ENCODE results near the gene SCGB1C2. TPM values are rescaled to one million over a fixed set of nuclear protein-coding genes. Genes with fewer than 3 reads are reported as not detected.

Gene SCGB1C2
- total RNA-seq, 1 donor from 2014 or later, result not detected

DNA sequence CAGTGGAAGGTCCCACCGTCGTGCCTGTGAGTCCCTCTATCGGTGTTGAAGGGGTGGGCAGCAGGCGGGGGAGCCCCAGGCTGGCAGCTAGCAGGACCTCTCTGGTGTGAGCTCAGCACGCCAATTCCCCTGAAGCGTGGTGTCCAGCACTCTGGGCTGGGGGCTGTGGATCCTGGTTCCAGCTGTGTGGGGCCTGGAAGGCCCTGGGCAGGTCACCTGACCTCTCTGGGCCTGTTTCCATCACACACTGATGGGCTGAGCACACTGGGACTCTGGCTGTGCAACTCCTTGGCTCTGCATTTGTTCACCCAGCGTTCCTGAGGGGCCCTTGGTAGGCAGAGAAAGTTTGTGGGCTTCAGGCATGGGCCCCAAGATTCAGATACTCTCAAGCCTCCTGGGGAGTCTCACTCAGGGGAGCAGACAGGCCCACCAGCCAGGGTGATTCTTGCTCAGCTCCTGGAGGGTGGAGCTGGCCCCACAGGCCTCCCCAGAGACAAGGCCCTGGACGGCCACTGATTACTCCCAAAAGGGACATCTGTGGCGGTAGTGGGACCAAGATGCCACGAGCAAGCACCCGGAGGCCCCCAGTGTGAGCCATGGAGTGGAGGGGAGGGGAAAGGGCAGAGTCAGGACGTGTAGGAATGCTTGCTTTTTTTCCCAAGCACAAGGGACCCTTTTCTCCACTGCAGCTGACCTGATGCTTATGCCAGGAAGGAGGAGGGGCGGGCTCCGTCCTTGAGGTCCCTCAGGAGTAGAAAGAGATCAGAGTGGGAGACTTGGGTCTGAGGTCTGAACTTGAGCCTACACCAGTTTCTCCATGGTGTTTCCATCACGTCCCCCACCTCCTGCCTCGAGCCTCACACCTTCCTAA lies 8.5 kb downstream of the SCGB1C2 start:
- no peak for DNase-seq (ENCODE audit: extremely low spot score in 2 of 2)
- Histone ChIP-seq H3K9me3 (no peaks in the 10 kb centered on the region), H3K27ac (no peak overlapping the region), H3K27me3 (no peaks in the 10 kb centered on the region), H3K4me3 (no peak overlapping the region), H3K36me3 (no peaks in the 10 kb centered on the region), H3K4me1 (no peaks in the 10 kb centered on the region)
- TF ChIP-seq, protein P1, sequence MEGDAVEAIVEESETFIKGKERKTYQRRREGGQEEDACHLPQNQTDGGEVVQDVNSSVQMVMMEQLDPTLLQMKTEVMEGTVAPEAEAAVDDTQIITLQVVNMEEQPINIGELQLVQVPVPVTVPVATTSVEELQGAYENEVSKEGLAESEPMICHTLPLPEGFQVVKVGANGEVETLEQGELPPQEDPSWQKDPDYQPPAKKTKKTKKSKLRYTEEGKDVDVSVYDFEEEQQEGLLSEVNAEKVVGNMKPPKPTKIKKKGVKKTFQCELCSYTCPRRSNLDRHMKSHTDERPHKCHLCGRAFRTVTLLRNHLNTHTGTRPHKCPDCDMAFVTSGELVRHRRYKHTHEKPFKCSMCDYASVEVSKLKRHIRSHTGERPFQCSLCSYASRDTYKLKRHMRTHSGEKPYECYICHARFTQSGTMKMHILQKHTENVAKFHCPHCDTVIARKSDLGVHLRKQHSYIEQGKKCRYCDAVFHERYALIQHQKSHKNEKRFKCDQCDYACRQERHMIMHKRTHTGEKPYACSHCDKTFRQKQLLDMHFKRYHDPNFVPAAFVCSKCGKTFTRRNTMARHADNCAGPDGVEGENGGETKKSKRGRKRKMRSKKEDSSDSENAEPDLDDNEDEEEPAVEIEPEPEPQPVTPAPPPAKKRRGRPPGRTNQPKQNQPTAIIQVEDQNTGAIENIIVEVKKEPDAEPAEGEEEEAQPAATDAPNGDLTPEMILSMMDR (IDR thresholded peaks at IDR 0.05), result no peak
- peak in 1 of 2 donors; percentile 14 for TF ChIP-seq POLR2AphosphoS5 (IDR thresholded peaks at IDR 0.05; ENCODE audit: insufficient read depth in 1 of 2, low read depth in 1 of 2)
- intact Hi-C loops (cut with DNase I), result no loop called here

DNA sequence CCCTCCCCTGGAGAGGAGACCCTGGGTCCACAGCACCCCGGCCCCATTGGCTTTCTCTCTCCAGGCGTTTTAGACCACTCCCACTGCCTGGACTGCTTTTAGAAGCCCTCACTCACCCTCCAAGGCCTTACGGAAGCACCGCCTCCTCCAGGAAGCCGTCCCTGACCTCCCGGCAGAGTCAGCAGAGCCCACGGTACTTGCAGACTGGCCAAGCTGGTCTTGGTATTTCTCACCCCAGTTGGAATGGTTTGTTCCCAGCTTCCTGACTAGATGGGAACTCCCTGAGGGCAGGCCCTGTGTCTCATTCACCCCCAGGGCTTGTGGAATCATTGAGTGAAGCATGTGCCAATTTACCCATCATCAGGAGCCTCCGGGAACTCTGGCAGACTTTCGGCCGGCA lies 9.2 kb downstream of the SCGB1C2 start:
- Histone ChIP-seq H3K36me3 (no peaks in the 10 kb centered on the region), H3K4me1 (no peaks in the 10 kb centered on the region), H3K4me3 (no peak overlapping the region), H3K27ac (no peak overlapping the region), H3K27me3 (no peaks in the 10 kb centered on the region), H3K9me3 (no peaks in the 10 kb centered on the region)
- TF ChIP-seq POLR2AphosphoS5 (IDR thresholded peaks at IDR 0.05; ENCODE audit: insufficient read depth in 1 of 2, low read depth in 1 of 2), result no peak
- no peak for TF ChIP-seq POLR2A (IDR thresholded peaks at IDR 0.05)
- TF ChIP-seq, protein P1 (IDR thresholded peaks at IDR 0.05), result no peak
- intact Hi-C loops (cut with DNase I), result no loop called here
- DNase-seq (ENCODE audit: extremely low spot score in 2 of 2), result no peak

DNA sequence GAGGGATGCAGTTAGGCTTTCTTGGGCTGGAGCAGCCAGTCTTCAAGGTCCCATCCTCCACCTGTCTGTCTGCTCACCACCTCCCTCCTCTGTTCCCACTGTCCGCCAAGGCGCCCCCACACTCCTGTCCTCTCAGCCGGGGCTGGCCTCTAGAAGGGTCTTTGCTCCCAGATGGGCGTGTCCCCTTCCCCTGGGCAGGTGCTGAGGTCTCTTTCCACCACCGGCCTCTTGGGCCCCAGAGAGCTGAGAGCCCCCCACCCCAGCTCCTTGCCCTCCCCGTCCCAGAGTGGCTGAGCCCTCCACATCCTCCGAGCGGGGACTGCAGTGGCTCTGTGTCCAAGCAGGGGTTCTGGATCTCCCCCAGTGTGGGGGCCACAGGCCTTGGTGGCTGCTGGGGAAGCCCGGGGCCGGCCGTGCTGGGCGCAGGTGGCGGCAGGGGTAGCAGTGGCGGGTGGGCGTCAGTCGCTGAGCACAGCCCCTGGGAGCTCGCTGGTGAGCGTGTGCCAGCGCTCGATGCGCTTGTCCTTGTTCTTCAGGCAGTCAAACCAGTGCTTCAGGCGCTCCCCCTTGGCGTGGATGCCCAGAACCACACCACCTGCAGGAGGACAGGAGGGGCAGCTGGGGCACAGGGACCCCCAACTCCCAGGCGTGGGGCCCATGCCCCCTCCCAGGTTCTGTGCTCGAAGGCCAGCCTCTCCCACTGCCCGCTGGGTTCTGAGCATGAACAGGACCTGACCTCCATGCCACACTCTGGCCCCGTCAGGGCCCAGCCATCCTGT lies 9.8 kb downstream of the SCGB1C2 start:
- Histone ChIP-seq H3K9me3 (no peaks in the 10 kb centered on the region), H3K36me3 (no peaks in the 10 kb centered on the region), H3K27me3 (no peaks in the 10 kb centered on the region), H3K27ac (no peak overlapping the region), H3K4me1 (no peaks in the 10 kb centered on the region), H3K4me3 (no peak overlapping the region)
- TF ChIP-seq POLR2A (IDR thresholded peaks at IDR 0.05), result no peak
- no peak for TF ChIP-seq POLR2AphosphoS5 (IDR thresholded peaks at IDR 0.05; ENCODE audit: insufficient read depth in 1 of 2, low read depth in 1 of 2)
- TF ChIP-seq, protein P1 (IDR thresholded peaks at IDR 0.05), result no peak
- intact Hi-C loops (cut with DNase I), result no loop called here
- DNase-seq (ENCODE audit: extremely low spot score in 2 of 2), result no peak

DNA sequence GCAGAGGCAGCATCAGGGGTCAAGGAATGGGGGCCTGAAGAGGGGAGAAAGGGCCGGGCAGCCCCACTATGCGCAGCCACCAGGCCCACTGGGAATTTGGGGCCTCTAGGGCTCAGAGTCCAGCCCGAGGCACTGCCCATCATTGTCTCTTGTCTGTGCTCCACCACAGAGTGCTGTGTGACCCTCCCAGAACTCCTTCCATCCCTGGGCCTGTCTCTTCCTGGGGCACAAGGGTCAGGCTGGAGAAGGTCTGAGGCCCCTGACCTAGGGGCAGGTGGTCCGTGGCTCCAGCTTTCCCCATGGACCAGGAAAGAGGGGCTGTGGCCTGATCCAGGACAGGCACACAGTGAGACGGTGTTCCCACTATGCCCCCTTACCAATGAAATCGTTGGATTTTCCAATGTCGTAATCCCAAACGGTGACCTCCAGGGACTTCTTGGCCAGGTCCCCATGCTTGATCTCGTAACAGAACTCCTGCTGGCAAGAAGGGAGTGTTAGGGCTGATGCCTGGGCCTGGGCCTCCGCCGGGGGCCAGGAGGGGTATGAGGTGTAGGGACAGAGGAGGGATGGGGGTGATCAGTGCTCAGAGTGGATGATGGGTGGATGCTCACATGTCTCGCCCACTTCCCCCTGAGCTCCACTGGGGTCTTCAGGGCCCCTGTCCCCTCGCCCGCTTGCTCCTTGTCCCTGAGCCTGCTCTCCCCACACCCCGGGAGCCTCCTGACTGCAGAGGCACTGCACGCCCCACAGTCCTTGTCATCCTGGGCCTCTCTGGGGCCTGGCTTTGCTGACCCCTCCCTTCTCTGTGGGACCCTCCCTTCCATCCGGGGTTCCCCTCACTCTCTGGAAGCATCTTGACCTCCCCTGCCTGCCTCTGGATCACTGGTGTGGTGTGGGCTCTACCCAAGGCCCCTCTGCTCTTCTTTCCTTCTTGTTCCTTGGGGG lies 10.7 kb downstream of the SCGB1C2 start:
- H3K9me3 ChIP-seq, result no peaks in the 10 kb centered on the region
- no peak for DNase-seq (ENCODE audit: extremely low spot score in 2 of 2)
- H3K4me3 ChIP-seq, result no peak overlapping the region
- intact Hi-C loops (cut with DNase I), result no loop called here
- H3K4me1 ChIP-seq, result no peaks in the 10 kb centered on the region
- H3K36me3 ChIP-seq, result no peaks in the 10 kb centered on the region
- no peaks in the 10 kb centered on the region for H3K27me3 ChIP-seq
- H3K27ac ChIP-seq, result no peak overlapping the region
- TF ChIP-seq POLR2A (IDR thresholded peaks at IDR 0.05) (no peak), POLR2AphosphoS5 (IDR thresholded peaks at IDR 0.05; ENCODE audit: insufficient read depth in 1 of 2, low read depth in 1 of 2) (no peak)
- TF ChIP-seq, protein P1 (IDR thresholded peaks at IDR 0.05), result no peak
